H1 (cell line): ENCODE results near the gene HDAC9. TPM values are rescaled to one million over a fixed set of nuclear protein-coding genes. Genes with fewer than 3 reads are reported as not detected.

Experiments
- CTCF ChIA-PET: fragments of 300-600 bp; sonication (Branson Sonifier 250); formaldehyde crosslinking; loops from one replicate; lab custom pipeline; 2021; ENCODE audit not compliant: partially characterized antibody; lab: Charles Lee
- POLR2A ChIA-PET: fragments of 300-600 bp; sonication (Branson Sonifier 250); formaldehyde crosslinking; loops from one replicate; lab custom pipeline; 2021; ENCODE audit warnings: inconsistent platforms; ENCODE audit not compliant: partially characterized antibody; lab: Charles Lee
- DNase-seq, 2 experiments: peaks; one replicate each; pipeline versions ENCODE4 v3.0.0 to v3.0.0-alpha.2; 2010 to 2022; ENCODE audit warnings: low spot score in 2 of 2, low read depth in 1 of 2, mixed read lengths in 1 of 2
- FAIRE-seq: peaks from 2 replicates; lab custom pipeline; 2011; peaks lifted over from hg19 to GRCh38; lab: Jason Lieb, UNC
- H2AFZ ChIP-seq: 2 replicates; pipeline ENCODE4 v1.8.1; 2012; ENCODE audit warnings: low read length, inconsistent platforms
- H2AK5ac ChIP-seq: 2 replicates; pipeline ENCODE4 v1.6.1; 2013; ENCODE audit warnings: low read depth, low read length
- H2BK120ac ChIP-seq: replicated peaks from 2 replicates; pipeline ENCODE3; 2013; ENCODE audit warnings: low read depth, low read length, inconsistent platforms
- H2BK12ac ChIP-seq: 2 replicates; pipeline ENCODE4 v1.6.1; 2013; ENCODE audit warnings: low read depth, low read length
- H2BK15ac ChIP-seq: 2 replicates; pipeline ENCODE4 v1.6.1; 2013; ENCODE audit warnings: low read length
- H2BK20ac ChIP-seq: 2 replicates; pipeline ENCODE4 v1.6.1; 2013; ENCODE audit warnings: low read length
- H2BK5ac ChIP-seq: 2 replicates; pipeline ENCODE4 v1.6.1; 2013; ENCODE audit warnings: low read depth, low read length
- H3K14ac ChIP-seq: 2 replicates; pipeline ENCODE4 v1.6.1; 2013; ENCODE audit warnings: inconsistent platforms; ENCODE audit not compliant: insufficient read length
- H3K18ac ChIP-seq: 2 replicates; pipeline ENCODE4 v1.6.1; 2013; ENCODE audit warnings: low read length; ENCODE audit errors: extremely low read depth
- H3K23ac ChIP-seq: 2 replicates; pipeline ENCODE4 v1.6.1; 2013; ENCODE audit warnings: inconsistent platforms; ENCODE audit not compliant: insufficient read length
- H3K23me2 ChIP-seq: 2 replicates; pipeline ENCODE4 v1.6.1; 2013; ENCODE audit warnings: low read depth, low read length
- H3K27ac ChIP-seq: 2 replicates; pipeline ENCODE4 v1.6.1; 2011; ENCODE audit warnings: low read depth, low read length, inconsistent platforms
- H3K27me3 ChIP-seq, 4 experiments: replicated peaks in 1 of 4; 1 replicate in 1 of 4; 2 replicates in 3 of 4; pipeline versions ENCODE4 v1.6.1 to v1.8.1; 2011 to 2013; ENCODE audit warnings: low read length in 3 of 4, mild to moderate bottlenecking in 3 of 4, inconsistent platforms in 2 of 4, mixed read lengths in 2 of 4, moderate library complexity in 1 of 4; ENCODE audit not compliant: control insufficient read depth in 3 of 4, insufficient read depth in 3 of 4; ENCODE audit errors: extremely low read depth in 1 of 4
- H3K36me3 ChIP-seq, 4 experiments: 2 replicates each; pipeline versions ENCODE4 v1.6.1 to v1.8.1; 2011 to 2013; ENCODE audit warnings: mild to moderate bottlenecking in 4 of 4, low read length in 3 of 4, moderate library complexity in 2 of 4, control low read depth in 1 of 4, inconsistent platforms in 1 of 4; ENCODE audit not compliant: insufficient read depth in 4 of 4, control insufficient read depth in 2 of 4
- H3K4ac ChIP-seq: replicated peaks from 2 replicates; pipeline ENCODE3; 2013; ENCODE audit warnings: low read length, low read depth, mixed read lengths, inconsistent platforms; ENCODE audit not compliant: insufficient read length
- H3K4me1 ChIP-seq, 4 experiments: replicated peaks in 1 of 4; 1 replicate in 1 of 4; 2 replicates in 3 of 4; pipeline versions ENCODE4 v1.6.1 to v1.8.1; 2011 to 2013; ENCODE audit warnings: low read length in 3 of 4, inconsistent platforms in 2 of 4, mixed read lengths in 1 of 4; ENCODE audit not compliant: insufficient read depth in 4 of 4, control insufficient read depth in 3 of 4
- H3K4me2 ChIP-seq, 2 experiments: 2 replicates each; pipeline versions ENCODE4 v1.6.1 to v1.8.1; 2011 to 2013; ENCODE audit warnings: low read depth in 2 of 2, low read length in 2 of 2, control low read depth in 1 of 2, inconsistent platforms in 1 of 2, mild to moderate bottlenecking in 1 of 2; ENCODE audit not compliant: insufficient read depth in 1 of 2
- H3K4me3 ChIP-seq, 4 experiments: fragments of 200-600, 300-600 bp in 1 of 4; sonication (generic), shearing (Covaris generic), sonication (Bioruptor Twin) in 1 of 4; 2 replicates each; pipeline versions ENCODE4 v1.5.1 to v1.8.1; 2011 to 2016; ENCODE audit warnings: low read length in 4 of 4, low read depth in 3 of 4, control low read depth in 2 of 4, inconsistent platforms in 2 of 4, mild to moderate bottlenecking in 2 of 4, mixed read lengths in 1 of 4, moderate library complexity in 1 of 4; ENCODE audit not compliant: insufficient read depth in 2 of 4; ENCODE audit errors: extremely low read depth in 1 of 4
- H3K56ac ChIP-seq: replicated peaks from 2 replicates; pipeline ENCODE3; 2013; ENCODE audit warnings: low read depth, mild to moderate bottlenecking, mixed read lengths, low read length, inconsistent platforms; ENCODE audit not compliant: insufficient read length
- H3K79me1 ChIP-seq: 2 replicates; pipeline ENCODE4 v1.6.1; 2013; ENCODE audit warnings: low read depth, low read length, control low read depth
- H3K79me2 ChIP-seq, 2 experiments: 2 replicates each; pipeline versions ENCODE4 v1.6.1 to v1.8.1; 2012 to 2013; ENCODE audit warnings: low read length in 2 of 2, mild to moderate bottlenecking in 2 of 2, inconsistent platforms in 1 of 2; ENCODE audit not compliant: insufficient read depth in 2 of 2, control insufficient read depth in 1 of 2
- H3K9ac ChIP-seq, 4 experiments: replicated peaks in 1 of 4; 1 replicate in 1 of 4; 2 replicates in 3 of 4; pipeline versions ENCODE4 v1.6.1 to v1.8.1; 2011 to 2013; ENCODE audit warnings: low read depth in 3 of 4, low read length in 3 of 4, control low read depth in 2 of 4, mild to moderate bottlenecking in 2 of 4, moderate library complexity in 2 of 4, inconsistent platforms in 1 of 4; ENCODE audit errors: extremely low read depth in 1 of 4
- H3K9me3 ChIP-seq, 2 experiments: 2 replicates each; pipeline versions ENCODE4 v1.6.1 to v1.8.1; 2012 to 2013; ENCODE audit warnings: mild to moderate bottlenecking in 2 of 2, moderate library complexity in 2 of 2, control low read depth in 1 of 2, inconsistent platforms in 1 of 2, low read depth in 1 of 2, low read length in 1 of 2, mixed read lengths in 1 of 2; ENCODE audit not compliant: insufficient read depth in 2 of 2
- H4K20me1 ChIP-seq, 2 experiments: replicated peaks in 1 of 2; 2 replicates each; pipeline versions ENCODE3 to v1.8.1; 2011 to 2013; ENCODE audit warnings: inconsistent platforms in 2 of 2, low read length in 2 of 2, mild to moderate bottlenecking in 1 of 2; ENCODE audit not compliant: insufficient read depth in 2 of 2, control insufficient read depth in 1 of 2
- H4K5ac ChIP-seq: 2 replicates; pipeline ENCODE4 v1.6.1; 2013; ENCODE audit warnings: low read length, low read depth, mixed read lengths, inconsistent platforms; ENCODE audit not compliant: insufficient read length
- H4K8ac ChIP-seq: 2 replicates; pipeline ENCODE4 v1.8.0; 2013; ENCODE audit warnings: mild to moderate bottlenecking, moderate library complexity, low read length, inconsistent platforms; ENCODE audit not compliant: insufficient read depth; ENCODE audit errors: extremely low read depth
- H4K91ac ChIP-seq: replicated peaks from 2 replicates; pipeline ENCODE3; 2013; ENCODE audit warnings: low read length, mixed read lengths, inconsistent platforms; ENCODE audit not compliant: insufficient read length
- ASH2L ChIP-seq: fragments of 200-600, 300-600 bp; sonication (generic); IDR thresholded peaks from one replicate; pipeline ENCODE4 v1.7.1; 2017; ENCODE audit warnings: low read length
- CHD2 ChIP-seq: IDR thresholded peaks from 2 replicates; pipeline ENCODE4 v1.6.1; 2012; ENCODE audit warnings: low read length, improper control_type of control experiment
- MAFK ChIP-seq: IDR thresholded peaks from 2 replicates; pipeline ENCODE4 v1.6.1; 2012; ENCODE audit warnings: low read depth, mild to moderate bottlenecking, improper control_type of control experiment, low read length
- RXRA ChIP-seq: IDR thresholded peaks from 2 replicates; pipeline ENCODE4 v1.6.1; 2011; ENCODE audit warnings: low read depth, mild to moderate bottlenecking, low read length, moderate library complexity; ENCODE audit not compliant: insufficient read depth
- SIRT6 ChIP-seq: IDR thresholded peaks from one replicate; pipeline ENCODE4 v1.7.1; 2012; ENCODE audit warnings: low read length, inconsistent platforms
- WGBS, 2 experiments: shearing (Covaris generic) in 1 of 2; methylation state at CpG; one replicate each; pipeline versions ENCODE4 v1.1.6 to v1.1.7; 2013 to 2015; ENCODE audit warnings: low lambda C conversion rate in 2 of 2, mixed read lengths in 2 of 2, inconsistent platforms in 1 of 2, low coverage in 1 of 2, missing lambda C conversion rate in 1 of 2; ENCODE audit not compliant: insufficient replicate concordance in 2 of 2, insufficient coverage in 1 of 2, insufficient read length in 1 of 2; ENCODE audit errors: extremely low coverage in 1 of 2, missing lambda C conversion rate in 1 of 2; 5-methylcytosine and 5-hydroxymethylcytosine counted together
- polyA plus RNA-seq, 7 experiments: library from polyadenylated mRNA; depleted of rRNA in 3 of 7; stranded (reverse) in 5 of 7; unstranded in 2 of 7; fragments of >200 nt in 5 of 7; fragments of 200-250 nt in 2 of 7; gene quantifications; 1 replicate in 5 of 7; 2 replicates in 1 of 7; 4 replicates in 1 of 7; pipeline versions ENCODE4 v1.2.1 to v1.2.3, GENCODE V29; 2011 to 2013; ENCODE audit warnings: missing spikeins in 2 of 7, mixed read lengths in 2 of 7
- total RNA-seq: library from RNA; stranded (reverse); fragmentation: NEBNext Ultra II Directional; extraction: Animal tissue kit (Norgen Biotek cat#: 25700); gene quantifications from 2 replicates; pipeline ENCODE4 v1.2.1, GENCODE V29; 2021
- TF ChIP-seq, protein P1 (sequence below): IDR thresholded peaks from 2 replicates; pipeline ENCODE4 v1.6.1; 2012; ENCODE audit warnings: inconsistent platforms

HDAC9 gene
- total and polyA plus RNA-seq, 2 of the 8 experiments (the other 6 are each of a cell fraction or from before 2014, with no cell fraction given): 9.5 to 13.1 TPM

DNA sequence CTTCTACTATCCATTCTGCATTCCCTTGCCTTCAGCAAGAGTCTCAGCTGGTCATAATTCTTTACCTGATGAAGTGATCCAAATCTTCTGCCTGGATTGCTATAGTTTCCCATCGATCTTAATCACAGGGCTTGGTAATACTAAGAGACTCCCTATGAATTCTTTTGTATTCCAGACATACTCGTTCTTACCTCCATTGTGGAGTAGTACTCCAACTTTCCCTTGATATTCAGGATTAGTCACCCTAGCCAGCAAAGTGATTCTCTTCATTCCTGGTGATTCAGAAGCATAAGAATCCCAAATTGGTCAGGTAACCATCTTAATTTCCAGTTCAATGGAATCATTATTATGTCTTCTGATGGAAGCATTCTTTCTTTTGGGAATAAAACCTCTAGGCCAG lies 525.2 kb downstream of the HDAC9 start:
- POLR2A ChIA-PET: no interaction called here
- no peak overlapping the region for H3K18ac ChIP-seq
- FAIRE-seq (no peak), DNase-seq (no peak)
- H3K4me2 ChIP-seq: no peak overlapping the region
- no peaks in the 10 kb centered on the region for H4K20me1 ChIP-seq
- H3K4ac ChIP-seq: no peak overlapping the region
- no peak overlapping the region for H2AFZ ChIP-seq
- no peaks in the 10 kb centered on the region for H3K79me1 ChIP-seq
- H3K27ac ChIP-seq: no peak overlapping the region
- no peaks in the 10 kb centered on the region for H3K27me3 ChIP-seq
- no peak overlapping the region for H3K9ac ChIP-seq
- no peak overlapping the region for H3K56ac ChIP-seq
- CTCF ChIA-PET: no interaction called here
- no peak overlapping the region for H4K91ac ChIP-seq
- H3K79me2 ChIP-seq: no peaks in the 10 kb centered on the region
- H2BK120ac ChIP-seq: no peak overlapping the region
- H3K14ac ChIP-seq: no peak overlapping the region
- no peak overlapping the region for H3K23ac ChIP-seq
- H4K5ac ChIP-seq: no peak overlapping the region
- 77% methylated on average over 2 of the region's 2 CpGs; no CpG with 5 or more reads in 1 of the 2 experiments for WGBS, 2 experiments
- no peaks in the 10 kb centered on the region for H3K23me2 ChIP-seq
- H3K4me3 ChIP-seq: no peak overlapping the region
- no peak overlapping the region for H2BK5ac ChIP-seq
- H3K36me3 ChIP-seq: no peaks in the 10 kb centered on the region
- no peak overlapping the region for H2BK12ac ChIP-seq
- no peak overlapping the region for H2BK15ac ChIP-seq
- no peak overlapping the region for H4K8ac ChIP-seq
- no peaks in the 10 kb centered on the region for H3K9me3 ChIP-seq
- no peak overlapping the region for H2BK20ac ChIP-seq
- no peaks in the 10 kb centered on the region for H3K4me1 ChIP-seq
- no peak overlapping the region for H2AK5ac ChIP-seq
- TF ChIP-seq SIRT6 (no peak), CHD2 (no peak), MAFK (no peak), RXRA (no peak), ASH2L (no peak)
- TF ChIP-seq, protein P1, sequence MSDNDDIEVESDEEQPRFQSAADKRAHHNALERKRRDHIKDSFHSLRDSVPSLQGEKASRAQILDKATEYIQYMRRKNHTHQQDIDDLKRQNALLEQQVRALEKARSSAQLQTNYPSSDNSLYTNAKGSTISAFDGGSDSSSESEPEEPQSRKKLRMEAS: no peak
